H1 (cell line): Measurements from ENCODE around the gene HMGB3. TPM values are rescaled to one million over a fixed set of nuclear protein-coding genes. Genes with fewer than 3 reads are reported as not detected.

Experiments
- CTCF ChIA-PET: fragments of 300-600 bp; sonication (Branson Sonifier 250); formaldehyde crosslinking; loops from one replicate; lab custom pipeline; 2021; ENCODE audit not compliant: partially characterized antibody; lab: Charles Lee
- POLR2A ChIA-PET: fragments of 300-600 bp; sonication (Branson Sonifier 250); formaldehyde crosslinking; loops from one replicate; lab custom pipeline; 2021; ENCODE audit warnings: inconsistent platforms; ENCODE audit not compliant: partially characterized antibody; lab: Charles Lee
- DNase-seq, 2 experiments: peaks; one replicate each; pipeline versions ENCODE4 v3.0.0 to v3.0.0-alpha.2; 2010 to 2022; ENCODE audit warnings: low spot score in 2 of 2, low read depth in 1 of 2, mixed read lengths in 1 of 2
- FAIRE-seq: peaks from 2 replicates; lab custom pipeline; 2011; peaks lifted over from hg19 to GRCh38; lab: Jason Lieb, UNC
- H2AFZ ChIP-seq: 2 replicates; pipeline ENCODE4 v1.8.1; 2012; ENCODE audit warnings: low read length, inconsistent platforms
- H2AK5ac ChIP-seq: 2 replicates; pipeline ENCODE4 v1.6.1; 2013; ENCODE audit warnings: low read depth, low read length
- H2BK120ac ChIP-seq: replicated peaks from 2 replicates; pipeline ENCODE3; 2013; ENCODE audit warnings: low read depth, low read length, inconsistent platforms
- H2BK12ac ChIP-seq: 2 replicates; pipeline ENCODE4 v1.6.1; 2013; ENCODE audit warnings: low read depth, low read length
- H2BK15ac ChIP-seq: 2 replicates; pipeline ENCODE4 v1.6.1; 2013; ENCODE audit warnings: low read length
- H2BK20ac ChIP-seq: 2 replicates; pipeline ENCODE4 v1.6.1; 2013; ENCODE audit warnings: low read length
- H2BK5ac ChIP-seq: 2 replicates; pipeline ENCODE4 v1.6.1; 2013; ENCODE audit warnings: low read depth, low read length
- H3K14ac ChIP-seq: 2 replicates; pipeline ENCODE4 v1.6.1; 2013; ENCODE audit warnings: inconsistent platforms; ENCODE audit not compliant: insufficient read length
- H3K18ac ChIP-seq: 2 replicates; pipeline ENCODE4 v1.6.1; 2013; ENCODE audit warnings: low read length; ENCODE audit errors: extremely low read depth
- H3K23ac ChIP-seq: 2 replicates; pipeline ENCODE4 v1.6.1; 2013; ENCODE audit warnings: inconsistent platforms; ENCODE audit not compliant: insufficient read length
- H3K23me2 ChIP-seq: 2 replicates; pipeline ENCODE4 v1.6.1; 2013; ENCODE audit warnings: low read depth, low read length
- H3K27ac ChIP-seq: 2 replicates; pipeline ENCODE4 v1.6.1; 2011; ENCODE audit warnings: low read depth, low read length, inconsistent platforms
- H3K27me3 ChIP-seq, 4 experiments: replicated peaks in 1 of 4; 1 replicate in 1 of 4; 2 replicates in 3 of 4; pipeline versions ENCODE4 v1.6.1 to v1.8.1; 2011 to 2013; ENCODE audit warnings: low read length in 3 of 4, mild to moderate bottlenecking in 3 of 4, inconsistent platforms in 2 of 4, mixed read lengths in 2 of 4, moderate library complexity in 1 of 4; ENCODE audit not compliant: control insufficient read depth in 3 of 4, insufficient read depth in 3 of 4; ENCODE audit errors: extremely low read depth in 1 of 4
- H3K36me3 ChIP-seq, 4 experiments: 2 replicates each; pipeline versions ENCODE4 v1.6.1 to v1.8.1; 2011 to 2013; ENCODE audit warnings: mild to moderate bottlenecking in 4 of 4, low read length in 3 of 4, moderate library complexity in 2 of 4, control low read depth in 1 of 4, inconsistent platforms in 1 of 4; ENCODE audit not compliant: insufficient read depth in 4 of 4, control insufficient read depth in 2 of 4
- H3K4ac ChIP-seq: replicated peaks from 2 replicates; pipeline ENCODE3; 2013; ENCODE audit warnings: low read length, low read depth, mixed read lengths, inconsistent platforms; ENCODE audit not compliant: insufficient read length
- H3K4me1 ChIP-seq, 4 experiments: replicated peaks in 1 of 4; 1 replicate in 1 of 4; 2 replicates in 3 of 4; pipeline versions ENCODE4 v1.6.1 to v1.8.1; 2011 to 2013; ENCODE audit warnings: low read length in 3 of 4, inconsistent platforms in 2 of 4, mixed read lengths in 1 of 4; ENCODE audit not compliant: insufficient read depth in 4 of 4, control insufficient read depth in 3 of 4
- H3K4me2 ChIP-seq, 2 experiments: 2 replicates each; pipeline versions ENCODE4 v1.6.1 to v1.8.1; 2011 to 2013; ENCODE audit warnings: low read depth in 2 of 2, low read length in 2 of 2, control low read depth in 1 of 2, inconsistent platforms in 1 of 2, mild to moderate bottlenecking in 1 of 2; ENCODE audit not compliant: insufficient read depth in 1 of 2
- H3K4me3 ChIP-seq, 4 experiments: fragments of 200-600, 300-600 bp in 1 of 4; sonication (generic), shearing (Covaris generic), sonication (Bioruptor Twin) in 1 of 4; 2 replicates each; pipeline versions ENCODE4 v1.5.1 to v1.8.1; 2011 to 2016; ENCODE audit warnings: low read length in 4 of 4, low read depth in 3 of 4, control low read depth in 2 of 4, inconsistent platforms in 2 of 4, mild to moderate bottlenecking in 2 of 4, mixed read lengths in 1 of 4, moderate library complexity in 1 of 4; ENCODE audit not compliant: insufficient read depth in 2 of 4; ENCODE audit errors: extremely low read depth in 1 of 4
- H3K56ac ChIP-seq: replicated peaks from 2 replicates; pipeline ENCODE3; 2013; ENCODE audit warnings: low read depth, mild to moderate bottlenecking, mixed read lengths, low read length, inconsistent platforms; ENCODE audit not compliant: insufficient read length
- H3K79me1 ChIP-seq: 2 replicates; pipeline ENCODE4 v1.6.1; 2013; ENCODE audit warnings: low read depth, low read length, control low read depth
- H3K79me2 ChIP-seq, 2 experiments: 2 replicates each; pipeline versions ENCODE4 v1.6.1 to v1.8.1; 2012 to 2013; ENCODE audit warnings: low read length in 2 of 2, mild to moderate bottlenecking in 2 of 2, inconsistent platforms in 1 of 2; ENCODE audit not compliant: insufficient read depth in 2 of 2, control insufficient read depth in 1 of 2
- H3K9ac ChIP-seq, 4 experiments: replicated peaks in 1 of 4; 1 replicate in 1 of 4; 2 replicates in 3 of 4; pipeline versions ENCODE4 v1.6.1 to v1.8.1; 2011 to 2013; ENCODE audit warnings: low read depth in 3 of 4, low read length in 3 of 4, control low read depth in 2 of 4, mild to moderate bottlenecking in 2 of 4, moderate library complexity in 2 of 4, inconsistent platforms in 1 of 4; ENCODE audit errors: extremely low read depth in 1 of 4
- H3K9me3 ChIP-seq, 2 experiments: 2 replicates each; pipeline versions ENCODE4 v1.6.1 to v1.8.1; 2012 to 2013; ENCODE audit warnings: mild to moderate bottlenecking in 2 of 2, moderate library complexity in 2 of 2, control low read depth in 1 of 2, inconsistent platforms in 1 of 2, low read depth in 1 of 2, low read length in 1 of 2, mixed read lengths in 1 of 2; ENCODE audit not compliant: insufficient read depth in 2 of 2
- H4K20me1 ChIP-seq, 2 experiments: replicated peaks in 1 of 2; 2 replicates each; pipeline versions ENCODE3 to v1.8.1; 2011 to 2013; ENCODE audit warnings: inconsistent platforms in 2 of 2, low read length in 2 of 2, mild to moderate bottlenecking in 1 of 2; ENCODE audit not compliant: insufficient read depth in 2 of 2, control insufficient read depth in 1 of 2
- H4K5ac ChIP-seq: 2 replicates; pipeline ENCODE4 v1.6.1; 2013; ENCODE audit warnings: low read length, low read depth, mixed read lengths, inconsistent platforms; ENCODE audit not compliant: insufficient read length
- H4K8ac ChIP-seq: 2 replicates; pipeline ENCODE4 v1.8.0; 2013; ENCODE audit warnings: mild to moderate bottlenecking, moderate library complexity, low read length, inconsistent platforms; ENCODE audit not compliant: insufficient read depth; ENCODE audit errors: extremely low read depth
- H4K91ac ChIP-seq: replicated peaks from 2 replicates; pipeline ENCODE3; 2013; ENCODE audit warnings: low read length, mixed read lengths, inconsistent platforms; ENCODE audit not compliant: insufficient read length
- EGR1 ChIP-seq: IDR thresholded peaks from 2 replicates; pipeline ENCODE4 v1.6.1; 2011; ENCODE audit warnings: low read depth, low read length, borderline replicate concordance
- POLR2AphosphoS5 ChIP-seq: IDR thresholded peaks from 2 replicates; pipeline ENCODE4 v1.6.1; 2011; ENCODE audit warnings: low read depth, low read length
- WGBS, 2 experiments: shearing (Covaris generic) in 1 of 2; methylation state at CpG; one replicate each; pipeline versions ENCODE4 v1.1.6 to v1.1.7; 2013 to 2015; ENCODE audit warnings: low lambda C conversion rate in 2 of 2, mixed read lengths in 2 of 2, inconsistent platforms in 1 of 2, low coverage in 1 of 2, missing lambda C conversion rate in 1 of 2; ENCODE audit not compliant: insufficient replicate concordance in 2 of 2, insufficient coverage in 1 of 2, insufficient read length in 1 of 2; ENCODE audit errors: extremely low coverage in 1 of 2, missing lambda C conversion rate in 1 of 2; 5-methylcytosine and 5-hydroxymethylcytosine counted together
- polyA plus RNA-seq, 7 experiments: library from polyadenylated mRNA; depleted of rRNA in 3 of 7; stranded (reverse) in 5 of 7; unstranded in 2 of 7; fragments of >200 nt in 5 of 7; fragments of 200-250 nt in 2 of 7; gene quantifications; 1 replicate in 5 of 7; 2 replicates in 1 of 7; 4 replicates in 1 of 7; pipeline versions ENCODE4 v1.2.1 to v1.2.3, GENCODE V29; 2011 to 2013; ENCODE audit warnings: missing spikeins in 2 of 7, mixed read lengths in 2 of 7
- total RNA-seq: library from RNA; stranded (reverse); fragmentation: NEBNext Ultra II Directional; extraction: Animal tissue kit (Norgen Biotek cat#: 25700); gene quantifications from 2 replicates; pipeline ENCODE4 v1.2.1, GENCODE V29; 2021

HMGB3 gene
- total and polyA plus RNA-seq, 2 of the 8 experiments (the other 6 are each of a cell fraction or from before 2014, with no cell fraction given), result 55.8 to 346 TPM

DNA sequence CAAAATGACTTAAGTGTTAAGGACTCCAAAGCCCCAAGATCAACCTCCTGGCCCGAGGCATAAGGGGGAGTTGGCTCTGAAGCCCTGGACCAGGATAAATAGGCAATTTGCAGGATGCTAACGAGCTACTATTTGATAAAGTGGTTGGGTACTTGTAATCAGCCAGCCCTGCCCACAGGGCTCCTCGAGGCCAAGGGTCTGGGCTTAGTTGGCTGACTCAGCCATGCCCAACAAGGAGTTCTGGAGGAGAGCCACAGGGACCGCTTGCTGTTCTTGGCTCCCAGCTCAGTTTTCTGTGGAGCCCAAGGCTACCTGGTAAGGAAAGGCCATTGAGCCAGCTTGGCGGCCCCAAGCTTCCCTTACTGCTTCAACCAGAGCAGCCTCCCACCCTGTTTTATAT, 7.8 kb downstream of the HMGB3 start:
- Histone ChIP-seq H3K9me3 (no peaks in the 10 kb centered on the region), H3K79me1 (no peaks in the 10 kb centered on the region), H3K18ac (no peak overlapping the region), H2BK120ac (no peak overlapping the region), H2AK5ac (no peak overlapping the region)
- no peak for DNase-seq
- TF ChIP-seq POLR2AphosphoS5 (0 out of 2 replicates have a peak, but pooled peaks have one; percentile 35), EGR1 (no peak)
- TF ChIP-seq, all 59 proteins: peak for 1
- Histone ChIP-seq H3K4me2 (no peak overlapping the region), H3K23me2 (no peaks in the 10 kb centered on the region), H2BK5ac (no peak overlapping the region), H3K14ac (no peak overlapping the region), H4K20me1 (peaks cover 0 to 6% of the 10 kb centered on the region in 2 experiments), H3K23ac (no peak overlapping the region), H2BK12ac (no peak overlapping the region), H4K5ac (no peak overlapping the region), H3K4me1 (no peaks in the 10 kb centered on the region; a peak in 1 of 7 replicates), H2BK15ac (no peak overlapping the region), H3K56ac (no peak overlapping the region), H3K9ac (no peak overlapping the region), H2BK20ac (no peak overlapping the region), H3K27ac (no peak overlapping the region), H3K27me3 (no peaks in the 10 kb centered on the region), H3K4me3 (no peak overlapping the region), H3K4ac (no peak overlapping the region), H4K91ac (no peak overlapping the region), H3K36me3 (peaks cover 4 to 25% (median 18%) of the 10 kb centered on the region in 4 experiments; a peak in 6 of 8 replicates), H2AFZ (no peak overlapping the region), H3K79me2 (peaks cover 0 to 5% of the 10 kb centered on the region in 2 experiments; a peak in 2 of 4 replicates), H4K8ac (no peak overlapping the region)
- no peak for FAIRE-seq
- ChIA-PET CTCF (interaction anchor here (1.0 to 1.8 kb wide), 2 partner anchors 214 to 222 kb away, joined by 3 to 4 read pairs; no protein-coding TSS in a partner anchor), POLR2A (interaction anchor here (0.8 to 3.1 kb wide), 5 partner anchors 8 to 223 kb away, joined by 3 to 8 read pairs (median 4); no protein-coding TSS in a partner anchor)
- 70% methylated on average over 5 of the region's 5 CpGs; no CpG with 5 or more reads in 1 of the 2 experiments for WGBS, 2 experiments
